ENCODE measurements around the gene ZMIZ1.
A peak's percentile ranks its signal among the peaks of the same experiment; 100 is the strongest.

ZMIZ1 gene

GRCh38 chr10:79260811-79261740 lies 192.3 kb downstream of the ZMIZ1 start:
- no peak for DNase-seq (ENCODE audit: low read depth)
- no peak overlapping the region for H3K4me3 ChIP-seq (ENCODE audit: control insufficient read depth, low read depth, low read length)
- TF ChIP-seq, protein P1, sequence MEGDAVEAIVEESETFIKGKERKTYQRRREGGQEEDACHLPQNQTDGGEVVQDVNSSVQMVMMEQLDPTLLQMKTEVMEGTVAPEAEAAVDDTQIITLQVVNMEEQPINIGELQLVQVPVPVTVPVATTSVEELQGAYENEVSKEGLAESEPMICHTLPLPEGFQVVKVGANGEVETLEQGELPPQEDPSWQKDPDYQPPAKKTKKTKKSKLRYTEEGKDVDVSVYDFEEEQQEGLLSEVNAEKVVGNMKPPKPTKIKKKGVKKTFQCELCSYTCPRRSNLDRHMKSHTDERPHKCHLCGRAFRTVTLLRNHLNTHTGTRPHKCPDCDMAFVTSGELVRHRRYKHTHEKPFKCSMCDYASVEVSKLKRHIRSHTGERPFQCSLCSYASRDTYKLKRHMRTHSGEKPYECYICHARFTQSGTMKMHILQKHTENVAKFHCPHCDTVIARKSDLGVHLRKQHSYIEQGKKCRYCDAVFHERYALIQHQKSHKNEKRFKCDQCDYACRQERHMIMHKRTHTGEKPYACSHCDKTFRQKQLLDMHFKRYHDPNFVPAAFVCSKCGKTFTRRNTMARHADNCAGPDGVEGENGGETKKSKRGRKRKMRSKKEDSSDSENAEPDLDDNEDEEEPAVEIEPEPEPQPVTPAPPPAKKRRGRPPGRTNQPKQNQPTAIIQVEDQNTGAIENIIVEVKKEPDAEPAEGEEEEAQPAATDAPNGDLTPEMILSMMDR (conservative IDR thresholded peaks at IDR 0.05; ENCODE audit: control insufficient read depth, insufficient read depth, low read depth, low read length), result no peak

DNA sequence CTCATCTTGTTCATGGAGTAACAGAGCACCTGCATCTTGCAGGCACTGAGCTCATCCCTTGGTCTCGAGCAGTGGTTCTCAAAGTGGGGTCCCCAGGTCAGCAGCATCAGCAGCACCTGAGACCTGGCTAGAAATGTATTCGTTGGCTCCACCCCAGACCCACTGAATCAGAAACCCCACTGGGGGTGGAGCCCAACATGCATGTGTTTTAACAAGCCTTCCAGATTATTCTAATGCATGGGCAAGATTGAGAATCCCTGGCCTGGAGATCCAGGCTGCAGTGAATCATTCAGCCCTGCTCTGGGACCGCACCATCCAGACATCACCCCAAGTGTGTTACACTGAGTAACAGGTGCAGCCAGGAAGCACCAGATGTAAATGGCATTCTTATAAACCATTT lies 193.4 kb downstream of the ZMIZ1 start:
- no peak for DNase-seq (ENCODE audit: low read depth)
- TF ChIP-seq, protein P1 (conservative IDR thresholded peaks at IDR 0.05; ENCODE audit: control insufficient read depth, insufficient read depth, low read depth, low read length), result no peak
- no peak overlapping the region for H3K4me3 ChIP-seq (ENCODE audit: control insufficient read depth, low read depth, low read length)

DNA sequence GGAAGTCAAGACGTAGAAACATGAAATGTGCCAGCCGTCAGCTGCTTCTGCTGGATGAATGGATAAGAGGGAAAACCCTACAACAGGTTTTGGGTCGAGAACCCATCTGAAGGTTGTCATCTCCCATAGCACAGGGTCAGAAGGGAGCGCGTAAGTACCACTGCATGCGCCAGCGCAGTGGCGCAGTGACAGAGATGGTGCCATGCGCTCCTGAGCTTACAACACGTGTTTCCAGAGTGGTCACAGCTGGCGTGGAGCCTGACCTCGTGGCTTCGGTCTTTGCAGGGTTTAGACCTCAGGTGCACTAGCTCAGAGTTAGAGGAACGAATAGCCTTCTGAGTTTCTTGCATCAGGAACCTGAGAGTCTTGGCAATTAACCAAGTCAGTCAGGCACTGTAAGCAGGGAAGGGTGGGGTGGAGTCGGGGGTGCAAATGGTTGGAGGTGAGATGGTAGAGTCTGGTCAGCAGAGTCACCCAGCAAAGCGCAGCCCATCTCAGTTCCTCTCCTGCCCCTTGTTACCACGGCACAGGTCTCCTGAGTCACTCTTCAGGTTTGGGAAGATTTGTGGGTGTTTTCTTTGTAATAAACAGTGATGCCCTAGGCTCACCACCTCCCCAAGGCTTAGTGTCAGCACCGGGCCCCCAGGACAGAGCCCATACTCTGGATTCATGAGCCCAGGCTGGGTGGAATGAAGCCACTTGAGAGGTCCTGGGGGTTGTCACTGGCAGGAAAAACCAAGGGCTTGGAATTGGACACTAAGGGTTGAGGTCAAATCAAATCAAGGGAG lies 194.4 kb downstream of the ZMIZ1 start:
- TF ChIP-seq, protein P1 (conservative IDR thresholded peaks at IDR 0.05; ENCODE audit: control insufficient read depth, insufficient read depth, low read depth, low read length), result no peak
- no peak for DNase-seq (ENCODE audit: low read depth)
- no peak overlapping the region for H3K4me3 ChIP-seq (ENCODE audit: control insufficient read depth, low read depth, low read length)

DNA sequence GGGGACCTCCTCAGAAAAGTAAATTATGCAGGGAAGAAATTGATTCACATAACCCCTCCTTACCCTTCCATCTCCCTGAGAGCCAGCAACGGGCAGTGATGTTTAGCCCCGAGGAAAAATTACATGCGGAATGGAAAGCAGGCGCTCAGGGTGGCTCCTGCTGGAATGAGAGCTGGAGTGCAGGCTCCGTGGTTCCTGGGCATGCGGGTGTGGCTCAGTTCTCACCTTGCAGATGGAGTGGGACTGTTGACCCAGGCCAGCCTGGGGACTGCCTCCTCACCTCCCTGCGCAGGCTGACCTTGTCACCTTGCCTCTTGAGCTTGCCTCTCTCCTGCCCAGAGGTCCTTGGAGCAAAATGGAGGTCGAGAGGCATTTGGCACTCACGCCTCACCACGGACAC lies 195.2 kb downstream of the ZMIZ1 start:
- no peak overlapping the region for H3K4me3 ChIP-seq (ENCODE audit: control insufficient read depth, low read depth, low read length)
- DNase-seq (ENCODE audit: low read depth), result no peak
- TF ChIP-seq, protein P1 (conservative IDR thresholded peaks at IDR 0.05; ENCODE audit: control insufficient read depth, insufficient read depth, low read depth, low read length), result no peak

DNA sequence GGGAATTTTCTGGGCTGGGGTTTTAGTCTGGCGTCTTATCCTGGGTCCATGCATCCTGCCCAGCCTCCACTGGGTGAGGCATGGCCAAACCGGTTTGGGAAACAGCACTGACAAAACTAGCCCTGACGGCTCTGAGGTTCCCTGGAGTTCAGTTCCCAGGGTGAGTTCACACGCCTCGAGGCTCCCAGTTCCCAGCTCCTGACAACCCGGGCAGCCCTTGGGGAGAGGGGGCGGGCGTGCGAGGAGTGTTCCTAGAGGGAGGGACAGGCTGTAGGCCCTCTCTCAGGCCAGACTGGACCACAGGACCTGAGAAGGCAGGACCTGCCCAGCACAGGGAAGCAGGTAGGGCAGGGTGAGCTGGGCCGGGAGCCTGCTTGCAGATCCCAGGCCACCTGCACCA lies 196.2 kb downstream of the ZMIZ1 start:
- TF ChIP-seq, protein P1 (conservative IDR thresholded peaks at IDR 0.05; ENCODE audit: control insufficient read depth, insufficient read depth, low read depth, low read length), result no peak
- peak; percentile 26 for DNase-seq (ENCODE audit: low read depth)
- no peak overlapping the region for H3K4me3 ChIP-seq (ENCODE audit: control insufficient read depth, low read depth, low read length)

GRCh38 chr10:79266084-79266483 lies 197.3 kb downstream of the ZMIZ1 start:
- TF ChIP-seq, protein P1 (conservative IDR thresholded peaks at IDR 0.05; ENCODE audit: control insufficient read depth, insufficient read depth, low read depth, low read length), result no peak
- peak; percentile 27 for DNase-seq (ENCODE audit: low read depth)
- H3K4me3 ChIP-seq (ENCODE audit: control insufficient read depth, low read depth, low read length), result no peak overlapping the region
